HepG2 (cell line): ENCODE measurements around the gene CTNNA2. TPM values are rescaled to one million over a fixed set of nuclear protein-coding genes. Genes with fewer than 3 reads are reported as not detected.

ENCODE experiments used
- ATAC-seq: fragments of 200-7000 bp; cut with Tn5 transposase; 3 replicates; pipeline ENCODE4 v1.9.1; 2020; ENCODE audit warnings: mild to moderate bottlenecking, moderate library complexity
- BruUV-seq: library from RNA; stranded (reverse); fragments of 400-500 nt; replicated peaks from 2 replicates; lab custom pipeline; 2021; lab: Mats Ljungman, UMichigan
- CTCF ChIA-PET: fragments of 300-600 bp; formaldehyde crosslinking; extraction: SDS; loops from one replicate; lab custom pipeline; 2021; ENCODE audit warnings: low total read pairs, inconsistent platforms, low intra/inter-chr PET ratio; lab: Yijun Ruan, JAX
- POLR2A ChIA-PET: fragments of 350-600 bp; sonication (Branson Sonifier 250); formaldehyde crosslinking; loops from one replicate; lab custom pipeline; 2020; ENCODE audit warnings: antibody characterized with exemption, inconsistent platforms; lab: Yijun Ruan, JAX
- DNase-seq: peaks from one replicate; pipeline ENCODE4 v3.0.0-alpha.2; 2015; ENCODE audit warnings: low spot score
- FAIRE-seq: peaks from 3 replicates; lab custom pipeline; 2011; peaks lifted over from hg19 to GRCh38; lab: Jason Lieb, UNC
- H2AFZ ChIP-seq: one replicate; pipeline ENCODE4 v1.6.1; 2011; ENCODE audit warnings: low read length, inconsistent platforms
- H3K27ac ChIP-seq: fragments of 300-600 bp; 3 replicates; pipeline ENCODE4 v1.8.0; 2011; ENCODE audit warnings: mixed run types, mild to moderate bottlenecking, mixed read lengths, low read length, inconsistent platforms; ENCODE audit not compliant: insufficient read depth; ENCODE audit errors: extremely low read length
- H3K27me3 ChIP-seq, 2 experiments: fragments of 200-600 bp in 1 of 2; 2 replicates in 1 of 2; 3 replicates in 1 of 2; pipeline versions ENCODE4 v1.6.0 to v1.8.0; 2011; ENCODE audit warnings: low read length in 2 of 2, mild to moderate bottlenecking in 2 of 2, moderate library complexity in 2 of 2, inconsistent platforms in 1 of 2; ENCODE audit not compliant: insufficient read depth in 2 of 2, control insufficient read depth in 1 of 2
- H3K36me3 ChIP-seq, 2 experiments: fragments of 200-600 bp in 1 of 2; replicated peaks in 1 of 2; 2 replicates in 1 of 2; 3 replicates in 1 of 2; pipeline versions ENCODE4 v1.5.1 to v1.8.0; 2011; ENCODE audit warnings: low read length in 2 of 2, inconsistent platforms in 1 of 2; ENCODE audit not compliant: insufficient read depth in 2 of 2, control insufficient read depth in 1 of 2
- H3K4me1 ChIP-seq: 2 replicates; pipeline ENCODE4 v1.5.1; 2012; ENCODE audit warnings: low read length, inconsistent platforms; ENCODE audit not compliant: insufficient read depth
- H3K4me2 ChIP-seq: 2 replicates; pipeline ENCODE4 v1.6.0; 2011; ENCODE audit warnings: low read depth, low read length, inconsistent platforms
- H3K4me3 ChIP-seq, 3 experiments: fragments of 200-600 bp in 1 of 3; sonication (generic), shearing (Covaris generic) in 1 of 3; replicated peaks in 1 of 3; 2 replicates each; pipeline ENCODE4 v1.5.1; 2011 to 2016; ENCODE audit warnings: low read length in 3 of 3, inconsistent platforms in 2 of 3, low read depth in 2 of 3, mild to moderate bottlenecking in 2 of 3, control low read depth in 1 of 3, mixed read lengths in 1 of 3; ENCODE audit not compliant: insufficient read depth in 1 of 3
- H3K79me2 ChIP-seq: one replicate; pipeline ENCODE4 v1.6.1; 2011; ENCODE audit warnings: low read length, inconsistent platforms; ENCODE audit not compliant: insufficient read depth
- H3K9ac ChIP-seq: 2 replicates; pipeline ENCODE4 v1.6.0; 2011; ENCODE audit warnings: mild to moderate bottlenecking, low read depth, low read length, inconsistent platforms; ENCODE audit not compliant: insufficient read depth
- H3K9me3 ChIP-seq: 2 replicates; pipeline ENCODE4 v1.5.1; 2012; ENCODE audit warnings: mild to moderate bottlenecking, low read length
- H4K20me1 ChIP-seq: 2 replicates; pipeline ENCODE4 v1.6.0; 2011; ENCODE audit warnings: inconsistent platforms, mild to moderate bottlenecking, low read length, moderate library complexity; ENCODE audit not compliant: insufficient read depth
- AGO2 ChIP-seq: fragments of 200-400 bp; formaldehyde crosslinking; optimal IDR thresholded peaks from 2 replicates; pipeline ENCODE3; 2017; ENCODE audit warnings: mild to moderate bottlenecking, low read depth, low read length, moderate library complexity
- CENPT ChIP-seq: sonication (generic); formaldehyde crosslinking; IDR thresholded peaks from 2 replicates; pipeline ENCODE4 v1.8.0; 2022; ENCODE audit warnings: low read depth, mild to moderate bottlenecking, moderate library complexity, missing genetic modification reagents
- HMGXB3 ChIP-seq: sonication (generic); formaldehyde crosslinking; IDR thresholded peaks from 2 replicates; pipeline ENCODE4 v1.4.0; 2020; ENCODE audit warnings: missing genetic modification reagents, borderline replicate concordance
- PREB ChIP-seq: sonication (generic); formaldehyde crosslinking; IDR thresholded peaks from 2 replicates; pipeline ENCODE4 v1.4.0; 2020; ENCODE audit warnings: missing genetic modification reagents
- SAP130 ChIP-seq: IDR thresholded peaks from 2 replicates; pipeline ENCODE4 v1.6.1; 2016; ENCODE audit warnings: low read depth
- ZNF10 ChIP-seq: sonication (generic); formaldehyde crosslinking; IDR thresholded peaks from 2 replicates; pipeline ENCODE4 v1.4.0; 2020; ENCODE audit warnings: mild to moderate bottlenecking, low read depth, missing genetic modification reagents, borderline replicate concordance
- ZNF547 ChIP-seq: sonication (generic); formaldehyde crosslinking; IDR thresholded peaks from 2 replicates; pipeline ENCODE4 v1.5.1; 2020; ENCODE audit warnings: mild to moderate bottlenecking, missing genetic modification reagents
- ZNF549 ChIP-seq: sonication (generic); formaldehyde crosslinking; IDR thresholded peaks from 2 replicates; pipeline ENCODE4 v1.5.0; 2020; ENCODE audit warnings: missing genetic modification reagents
- ZNF839 ChIP-seq: sonication (generic); formaldehyde crosslinking; IDR thresholded peaks from 2 replicates; pipeline ENCODE4 v1.4.0; 2020; ENCODE audit warnings: missing genetic modification reagents, mild to moderate bottlenecking, borderline replicate concordance
- ZSCAN22 ChIP-seq: sonication (generic); formaldehyde crosslinking; IDR thresholded peaks from 2 replicates; pipeline ENCODE4 v1.4.0; 2020; ENCODE audit warnings: mild to moderate bottlenecking, missing genetic modification reagents
- WGBS: methylation state at CpG from one replicate; pipeline ENCODE4 v1.1.6; 2017; ENCODE audit warnings: low lambda C conversion rate; 5-methylcytosine and 5-hydroxymethylcytosine counted together
- in situ Hi-C: cut with HindIII; loops from 2 replicates; pipeline ENCODE4 v1.10.0; 2017; ENCODE audit warnings: low pct_unique_long_range_greater_than_20kb; ENCODE audit not compliant: extremely low pct_ligation_motif_present
- intact Hi-C: fragments of 100-400 bp; cut with micrococcal nuclease; formaldehyde crosslinking; loops from one replicate; pipeline ENCODE4 v1.10.0; 2022; ENCODE audit not compliant: unreplicated experiment
- polyA plus RNA-seq, 8 experiments: library from polyadenylated mRNA; depleted of rRNA in 3 of 8; stranded (reverse) in 7 of 8; unstranded in 1 of 8; fragments of >200 nt; fragmentation: Illumina TruSeq in 4 of 8; extraction: Trizol in 4 of 8; gene quantifications; 2 replicates each; pipeline versions ENCODE4 v1.2.1 to v1.2.3, GENCODE V29; 2011 to 2016; ENCODE audit warnings: low read depth in 4 of 8, missing spikeins in 1 of 8, mixed read lengths in 1 of 8; ENCODE audit not compliant: insufficient read depth in 1 of 8
- total RNA-seq, 5 experiments: library from RNA; depleted of rRNA; stranded (reverse); fragments of >200 nt; fragmentation: Illumina TruSeq; extraction: Trizol; gene quantifications; 2 replicates each; pipeline ENCODE4 v1.2.3, GENCODE V29; 2016; ENCODE audit warnings: low read depth in 1 of 5
- TF ChIP-seq, protein P1 (sequence below): sonication (generic); formaldehyde crosslinking; IDR thresholded peaks from 2 replicates; pipeline ENCODE4 v1.4.0; 2020; ENCODE audit warnings: missing genetic modification reagents
- TF ChIP-seq, protein P2 (sequence below): sonication (generic); formaldehyde crosslinking; IDR thresholded peaks from 2 replicates; pipeline ENCODE4 v1.4.0; 2020; ENCODE audit warnings: mild to moderate bottlenecking, low read depth, missing genetic modification reagents
- TF ChIP-seq, protein P3 (sequence below): IDR thresholded peaks from 2 replicates; pipeline ENCODE4 v1.6.1; 2018; ENCODE audit warnings: missing genetic modification reagents, mild to moderate bottlenecking, missing compliant biosample characterization

Gene CTNNA2
- total and polyA plus RNA-seq, 2 of the 13 experiments (the other 11 are each of a cell fraction or from before 2014, with no cell fraction given), result not detected

DNA sequence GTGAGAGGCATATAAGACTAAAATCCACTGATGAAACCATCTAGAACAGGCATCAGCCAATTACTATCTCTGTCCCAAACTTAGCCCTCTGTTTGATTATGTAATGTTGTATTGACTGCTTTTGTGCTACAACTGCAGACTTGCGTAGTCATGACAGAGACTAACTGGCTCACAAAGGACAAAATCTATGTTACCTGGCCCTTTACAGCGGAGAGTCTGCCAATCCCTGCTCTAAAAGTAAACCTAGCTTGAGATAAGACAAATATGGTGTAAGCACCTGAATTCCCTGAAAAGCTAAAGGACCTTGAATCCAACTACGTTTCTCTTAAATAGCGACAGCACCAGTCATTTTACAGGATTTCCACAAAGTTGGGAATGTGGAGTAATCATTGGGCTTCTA is 894.5 kb downstream of the CTNNA2 start:
- H3K27ac ChIP-seq, result no peak overlapping the region
- ATAC-seq (no peak), FAIRE-seq (no peak), DNase-seq (no peak)
- intact Hi-C loops, result no loop called here
- H3K79me2 ChIP-seq, result no peaks in the 10 kb centered on the region
- no peaks in the 10 kb centered on the region for H3K36me3 ChIP-seq
- CTCF ChIA-PET, result no interaction called here
- H2AFZ ChIP-seq, result no peak overlapping the region
- H4K20me1 ChIP-seq, result no peaks in the 10 kb centered on the region
- H3K4me3 ChIP-seq, result no peak overlapping the region
- WGBS, result 25% methylated on average over 4 of the region's 4 CpGs
- BruUV-seq, result no TSS peak
- no peak overlapping the region for H3K4me2 ChIP-seq
- peaks cover 83% of the 10 kb centered on the region for H3K9me3 ChIP-seq
- H3K27me3 ChIP-seq, result no peaks in the 10 kb centered on the region
- H3K9ac ChIP-seq, result no peak overlapping the region
- no peaks in the 10 kb centered on the region for H3K4me1 ChIP-seq
- POLR2A ChIA-PET, result no interaction called here
- TF ChIP-seq SAP130 (CRISPR knock-in tag) (no peak), ZNF839 (no peak), CENPT (CRISPR knock-in tag) (no peak), ZNF549 (CRISPR knock-in tag) (no peak), ZNF547 (CRISPR knock-in tag) (no peak), AGO2 (no peak), ZNF10 (CRISPR knock-in tag) (no peak), ZSCAN22 (CRISPR knock-in tag) (no peak), PREB (CRISPR knock-in tag) (no peak), HMGXB3 (CRISPR knock-in tag) (no peak)
- TF ChIP-seq, protein P1, sequence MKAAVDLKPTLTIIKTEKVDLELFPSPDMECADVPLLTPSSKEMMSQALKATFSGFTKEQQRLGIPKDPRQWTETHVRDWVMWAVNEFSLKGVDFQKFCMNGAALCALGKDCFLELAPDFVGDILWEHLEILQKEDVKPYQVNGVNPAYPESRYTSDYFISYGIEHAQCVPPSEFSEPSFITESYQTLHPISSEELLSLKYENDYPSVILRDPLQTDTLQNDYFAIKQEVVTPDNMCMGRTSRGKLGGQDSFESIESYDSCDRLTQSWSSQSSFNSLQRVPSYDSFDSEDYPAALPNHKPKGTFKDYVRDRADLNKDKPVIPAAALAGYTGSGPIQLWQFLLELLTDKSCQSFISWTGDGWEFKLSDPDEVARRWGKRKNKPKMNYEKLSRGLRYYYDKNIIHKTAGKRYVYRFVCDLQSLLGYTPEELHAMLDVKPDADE, result no peak
- TF ChIP-seq, protein P2, sequence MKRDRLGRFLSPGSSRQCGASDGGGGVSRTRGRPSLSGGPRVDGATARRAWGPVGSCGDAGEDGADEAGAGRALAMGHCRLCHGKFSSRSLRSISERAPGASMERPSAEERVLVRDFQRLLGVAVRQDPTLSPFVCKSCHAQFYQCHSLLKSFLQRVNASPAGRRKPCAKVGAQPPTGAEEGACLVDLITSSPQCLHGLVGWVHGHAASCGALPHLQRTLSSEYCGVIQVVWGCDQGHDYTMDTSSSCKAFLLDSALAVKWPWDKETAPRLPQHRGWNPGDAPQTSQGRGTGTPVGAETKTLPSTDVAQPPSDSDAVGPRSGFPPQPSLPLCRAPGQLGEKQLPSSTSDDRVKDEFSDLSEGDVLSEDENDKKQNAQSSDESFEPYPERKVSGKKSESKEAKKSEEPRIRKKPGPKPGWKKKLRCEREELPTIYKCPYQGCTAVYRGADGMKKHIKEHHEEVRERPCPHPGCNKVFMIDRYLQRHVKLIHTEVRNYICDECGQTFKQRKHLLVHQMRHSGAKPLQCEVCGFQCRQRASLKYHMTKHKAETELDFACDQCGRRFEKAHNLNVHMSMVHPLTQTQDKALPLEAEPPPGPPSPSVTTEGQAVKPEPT (CRISPR knock-in tag), result no peak
- TF ChIP-seq, protein P3, sequence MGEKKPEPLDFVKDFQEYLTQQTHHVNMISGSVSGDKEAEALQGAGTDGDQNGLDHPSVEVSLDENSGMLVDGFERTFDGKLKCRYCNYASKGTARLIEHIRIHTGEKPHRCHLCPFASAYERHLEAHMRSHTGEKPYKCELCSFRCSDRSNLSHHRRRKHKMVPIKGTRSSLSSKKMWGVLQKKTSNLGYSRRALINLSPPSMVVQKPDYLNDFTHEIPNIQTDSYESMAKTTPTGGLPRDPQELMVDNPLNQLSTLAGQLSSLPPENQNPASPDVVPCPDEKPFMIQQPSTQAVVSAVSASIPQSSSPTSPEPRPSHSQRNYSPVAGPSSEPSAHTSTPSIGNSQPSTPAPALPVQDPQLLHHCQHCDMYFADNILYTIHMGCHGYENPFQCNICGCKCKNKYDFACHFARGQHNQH (CRISPR knock-in tag), result no peak
- in situ Hi-C loops, result no loop called here
